Left forelimb (tissue), 1 donor: ENCODE data around the gene KIF1A.

Source experiments
- DNase-seq: peaks from one replicate; pipeline ENCODE4 v3.0.0-alpha.2; 2018; ENCODE audit warnings: low spot score

KIF1A gene

DNA sequence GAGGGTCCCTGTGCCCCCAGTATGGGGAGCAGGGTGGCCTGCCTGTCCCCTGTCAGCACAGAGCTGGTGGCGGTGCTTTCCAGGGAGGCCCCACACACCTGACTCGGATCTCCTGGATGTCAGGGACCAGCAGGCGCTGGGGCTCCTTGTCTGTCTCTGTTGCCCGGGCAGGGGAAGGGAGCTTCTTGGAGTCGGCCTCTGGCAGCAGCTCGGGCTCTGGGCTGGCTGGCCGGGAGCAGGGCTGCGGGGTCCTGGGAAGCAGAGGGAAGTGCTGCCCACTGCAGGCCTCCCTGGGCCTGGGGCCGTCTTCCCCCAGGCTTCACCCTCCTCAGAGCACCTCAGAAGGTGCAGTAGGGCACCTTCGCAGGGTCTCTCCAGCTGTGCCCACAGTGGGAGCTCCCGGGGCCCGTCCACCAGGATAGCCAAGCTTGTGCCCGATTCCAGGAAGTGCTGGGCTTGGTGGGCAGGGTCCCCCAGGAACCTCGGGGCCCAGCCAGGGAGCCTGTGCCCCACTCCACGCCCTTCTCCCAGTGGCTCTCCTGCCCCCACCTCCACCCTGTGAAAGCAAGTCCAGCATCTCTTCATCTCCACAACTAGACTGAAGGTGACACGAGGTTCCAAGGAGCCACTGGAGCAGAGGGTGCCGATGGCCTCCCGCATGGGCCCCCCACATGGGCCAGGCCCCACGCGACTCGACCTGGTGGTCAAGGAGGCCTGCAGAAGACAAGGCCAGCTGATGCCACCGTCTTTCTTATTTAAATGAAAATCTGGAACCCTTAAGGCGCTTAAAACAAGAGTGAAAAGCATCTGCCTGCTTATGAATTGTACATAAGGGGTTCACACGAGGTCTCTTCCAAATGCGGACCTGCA, 100.1 kb downstream of the KIF1A start:
- DNase-seq: no peak

DNA sequence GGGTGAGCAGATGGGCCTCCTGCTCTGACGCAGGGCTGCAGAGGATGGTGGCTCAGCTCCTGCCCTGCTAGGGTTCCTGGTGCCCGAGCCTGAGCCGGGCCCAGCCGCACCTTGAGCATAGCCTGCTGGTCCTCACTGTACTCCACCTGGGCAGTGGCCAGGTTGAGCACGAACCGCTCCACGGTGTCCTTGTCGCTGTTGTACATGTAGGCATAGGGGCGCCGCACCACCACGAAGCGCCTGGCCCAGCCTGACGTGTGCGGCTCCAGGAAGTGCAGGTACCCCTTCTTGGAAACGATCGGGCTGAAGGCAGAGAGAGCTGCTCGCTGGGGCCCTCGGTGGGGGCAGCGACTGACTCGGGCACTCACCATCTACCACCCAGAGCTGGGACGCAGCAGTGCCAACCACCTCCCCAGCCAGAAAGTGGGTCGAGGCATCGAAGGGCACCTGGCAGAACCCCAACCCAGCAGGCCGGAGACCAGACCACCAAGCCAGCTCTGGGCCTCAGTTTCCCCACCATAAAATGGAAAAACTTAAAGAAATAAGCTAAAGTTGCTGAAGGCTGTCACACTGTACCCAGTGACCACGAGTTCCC, 101.0 kb downstream of the KIF1A start:
- DNase-seq: no peak

DNA sequence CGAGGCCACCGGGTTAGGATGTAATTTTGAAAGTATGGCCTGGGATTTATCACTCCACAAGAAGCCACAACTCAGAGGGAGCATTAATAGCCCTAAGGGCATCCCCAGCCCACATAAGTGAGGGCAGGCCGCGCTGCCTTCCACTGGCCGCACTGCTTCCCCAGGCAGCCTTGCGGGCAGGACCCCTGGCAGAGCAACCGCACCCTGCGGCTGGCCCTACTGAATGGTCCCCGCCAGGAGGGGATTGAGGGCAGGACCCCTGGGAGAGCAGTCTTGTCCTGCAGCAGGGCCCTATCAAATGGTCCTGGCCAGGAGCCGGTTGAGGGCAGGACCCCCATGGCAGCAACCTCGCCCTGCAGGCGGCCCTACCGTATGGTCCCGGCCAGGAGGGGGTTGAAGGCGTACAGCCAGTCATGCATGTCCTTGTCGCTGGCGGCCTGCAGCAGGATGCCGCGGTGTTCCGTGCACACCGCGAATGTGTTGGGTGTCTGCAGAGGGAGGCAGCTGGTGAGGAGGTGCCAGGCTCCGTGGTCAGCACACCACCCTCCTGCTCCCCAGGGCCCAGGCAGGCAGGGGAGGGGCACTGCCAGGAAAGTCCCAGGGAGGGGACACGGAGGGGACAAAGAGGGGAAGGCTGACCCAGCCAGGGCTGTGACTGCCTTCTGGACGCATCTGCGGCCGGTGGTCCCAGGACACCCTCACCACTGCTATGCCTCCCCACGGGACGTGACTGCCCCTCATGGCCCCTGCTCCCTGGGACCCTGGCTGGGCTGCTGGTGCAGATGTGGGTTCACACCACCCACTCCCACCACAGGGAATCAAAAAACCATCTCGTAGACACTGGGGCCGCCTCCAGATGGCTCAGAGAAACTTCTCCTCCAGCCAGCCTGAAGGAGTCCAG, 102.1 kb downstream of the KIF1A start:
- no peak for DNase-seq

DNA sequence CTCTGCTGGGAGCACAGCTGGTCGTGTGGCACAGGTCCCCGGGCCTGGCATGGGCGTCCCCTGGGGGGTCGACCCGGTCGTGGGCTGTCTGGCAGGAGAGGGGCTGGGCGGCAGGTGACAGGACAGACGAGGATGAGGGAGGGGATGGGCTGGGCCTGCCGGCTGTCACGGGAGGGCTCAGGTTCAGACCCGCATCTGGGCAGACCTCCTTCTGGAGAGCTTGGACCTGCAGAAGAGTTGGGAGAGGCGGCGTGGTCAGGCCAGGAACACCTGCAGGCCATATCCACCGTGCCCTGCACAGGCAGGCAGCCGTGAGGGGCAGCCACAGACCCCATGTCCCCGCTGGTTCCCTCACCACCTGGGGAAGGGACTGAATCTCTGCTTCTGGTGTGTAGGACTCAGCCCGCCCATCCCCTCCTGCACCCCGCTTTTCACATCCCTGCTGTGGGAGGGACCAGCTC, 102.8 kb downstream of the KIF1A start:
- no peak for DNase-seq

DNA sequence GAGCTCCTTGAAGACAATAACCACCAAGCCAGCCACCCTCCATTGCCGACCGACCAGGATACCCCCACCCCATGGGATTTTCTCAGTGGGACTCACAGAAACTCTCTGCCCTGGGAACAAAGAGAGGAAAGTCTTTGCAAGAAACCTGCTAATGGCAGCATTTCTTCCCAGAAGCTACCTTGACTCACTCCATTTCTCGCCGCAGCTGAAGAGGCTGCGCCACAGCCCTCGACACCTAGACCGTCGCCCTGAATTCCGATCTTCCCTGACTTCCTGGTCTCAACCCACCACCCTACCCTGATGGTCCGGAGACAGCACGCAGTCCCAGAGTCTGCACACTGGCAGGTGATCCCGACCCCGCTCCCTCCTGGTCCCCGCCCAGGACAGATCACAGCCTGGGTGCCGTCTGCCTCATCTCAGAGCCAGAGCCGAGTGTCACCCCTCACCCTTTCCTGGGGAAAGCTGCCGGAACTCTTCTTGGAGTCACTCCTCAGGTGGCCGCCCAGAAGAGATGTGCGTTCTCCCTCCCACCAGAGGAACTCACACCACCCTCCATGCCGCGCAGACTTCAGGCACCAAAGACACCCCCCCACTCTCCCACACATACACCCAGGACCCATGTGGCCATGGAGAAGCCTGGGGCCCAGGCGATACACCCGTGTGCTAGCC, 103.8 kb downstream of the KIF1A start:
- no peak for DNase-seq

DNA sequence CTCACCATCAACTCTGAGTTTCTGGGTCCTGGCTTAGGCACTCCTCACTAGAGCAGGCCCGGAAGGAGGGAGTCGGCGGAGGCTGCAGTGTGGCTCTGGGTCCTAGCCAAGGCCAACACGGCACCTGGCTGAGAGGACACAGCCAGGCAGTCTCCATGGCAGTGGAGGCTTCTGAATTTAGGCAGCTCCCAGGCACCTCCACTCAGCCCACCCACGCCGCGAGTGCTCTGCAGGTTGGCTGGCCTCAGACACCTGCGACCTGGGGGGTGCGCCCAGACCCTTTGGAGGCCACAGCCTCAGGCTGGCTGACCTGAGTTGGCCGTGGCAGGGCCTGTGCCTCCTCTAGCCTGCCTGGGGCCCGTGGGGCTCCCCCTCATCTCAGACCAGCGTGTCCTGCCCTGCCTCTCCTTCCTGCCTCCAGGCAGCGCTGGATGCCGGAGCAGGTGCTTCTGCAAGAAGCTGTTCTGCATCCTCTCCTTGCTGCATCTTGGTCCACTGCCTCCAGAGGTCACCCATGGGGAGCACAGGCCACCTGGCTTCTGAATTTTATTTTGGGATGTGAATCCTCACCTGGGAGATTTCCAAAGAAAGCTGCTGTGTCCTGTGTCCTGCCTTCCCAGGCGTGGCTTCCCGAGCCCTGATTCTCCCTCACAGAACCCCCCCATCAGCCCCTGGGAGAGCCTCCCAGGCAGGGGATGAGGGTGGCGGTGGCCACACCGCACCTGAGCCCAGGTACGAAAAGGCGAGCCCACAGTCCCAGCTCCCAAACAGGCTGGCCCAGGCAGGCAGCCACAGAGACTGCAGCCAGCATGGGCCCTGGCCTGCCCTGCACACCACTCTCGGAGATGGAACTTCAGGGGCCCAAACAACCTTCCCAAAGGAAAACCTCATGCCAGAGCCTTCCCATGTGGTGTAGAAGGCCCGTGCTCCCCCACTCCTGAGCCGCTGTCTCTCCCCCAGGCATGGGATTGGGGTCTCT, 105.0 kb downstream of the KIF1A start:
- DNase-seq: no peak

DNA sequence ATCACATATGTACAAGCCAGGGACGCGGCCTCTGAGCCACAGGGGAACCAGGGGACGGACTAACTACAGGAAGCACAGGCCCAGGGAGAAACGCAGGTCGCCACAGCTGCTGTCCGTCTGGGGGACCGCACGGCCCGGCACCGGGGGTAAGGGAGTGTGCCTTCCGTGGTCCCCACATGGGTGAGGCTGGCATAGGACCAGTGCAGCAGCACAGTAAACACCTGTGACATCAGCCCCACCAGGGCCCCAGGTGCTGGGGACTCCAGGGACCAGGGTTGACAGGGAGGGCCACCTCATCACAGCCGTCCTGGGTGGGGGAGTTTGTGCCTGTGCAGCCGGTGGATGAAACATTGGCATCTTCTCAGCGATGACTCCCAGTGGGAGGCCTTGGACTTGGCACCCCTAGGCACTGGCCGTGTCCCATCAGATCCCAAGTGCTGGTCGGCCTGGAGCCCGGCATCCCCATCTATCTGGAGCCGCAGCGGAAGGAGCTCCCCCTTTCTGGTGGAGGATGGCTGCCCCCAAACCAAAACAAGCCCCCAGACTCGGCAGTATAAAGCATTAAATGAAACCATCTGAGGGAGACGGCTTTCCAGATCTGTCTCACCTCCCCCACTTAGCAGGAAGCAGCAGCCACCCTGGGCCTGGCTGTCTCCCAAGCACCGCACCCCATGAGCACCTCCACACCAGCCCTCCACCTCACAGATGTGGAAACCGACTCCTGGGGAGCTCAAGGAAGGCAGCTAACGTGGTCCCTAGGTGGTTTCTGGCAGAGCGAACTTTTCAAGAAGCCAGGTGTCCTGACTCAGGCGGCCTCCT, 105.9 kb downstream of the KIF1A start:
- no peak for DNase-seq

DNA sequence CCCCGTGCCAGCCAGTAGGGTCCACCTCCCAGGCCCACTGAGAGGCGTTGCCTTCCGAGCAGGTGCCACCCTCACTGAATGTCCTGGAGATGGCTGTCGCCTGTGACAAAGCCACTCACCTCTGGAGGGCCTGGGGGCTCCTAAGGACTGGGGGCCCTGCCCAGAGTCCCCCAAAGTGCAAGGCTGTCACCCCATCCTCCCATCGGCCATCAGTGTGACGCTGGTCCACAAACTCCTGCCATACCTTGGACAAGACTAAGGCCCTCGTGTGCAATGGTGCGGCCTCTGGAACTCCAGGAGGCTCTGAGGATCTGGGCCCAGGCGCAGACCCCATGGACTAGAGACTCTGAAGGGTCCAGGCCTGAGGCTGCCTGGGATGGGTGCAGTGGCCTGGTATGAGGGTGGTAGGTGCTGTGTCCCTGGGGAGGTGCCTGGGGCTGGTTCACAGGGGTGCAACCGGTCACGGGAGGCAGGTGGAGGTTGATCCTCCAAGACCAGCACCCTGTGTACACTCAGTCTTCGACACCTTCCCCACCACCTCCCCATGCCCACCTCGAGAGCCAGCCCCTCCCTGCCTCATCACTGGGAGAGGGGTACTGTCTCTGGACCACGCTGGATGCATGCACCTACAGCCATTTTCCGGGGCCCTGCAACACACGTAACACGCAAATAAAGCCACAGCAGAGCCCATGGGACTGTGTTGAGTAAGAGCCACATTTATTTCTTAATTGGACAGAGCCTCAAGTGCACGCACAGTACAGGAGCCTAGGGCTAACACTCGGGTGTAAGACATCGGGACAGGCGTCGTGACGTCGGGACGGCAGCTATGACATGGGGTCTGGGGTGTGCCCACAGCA, 106.7 kb downstream of the KIF1A start:
- DNase-seq: no peak

DNA sequence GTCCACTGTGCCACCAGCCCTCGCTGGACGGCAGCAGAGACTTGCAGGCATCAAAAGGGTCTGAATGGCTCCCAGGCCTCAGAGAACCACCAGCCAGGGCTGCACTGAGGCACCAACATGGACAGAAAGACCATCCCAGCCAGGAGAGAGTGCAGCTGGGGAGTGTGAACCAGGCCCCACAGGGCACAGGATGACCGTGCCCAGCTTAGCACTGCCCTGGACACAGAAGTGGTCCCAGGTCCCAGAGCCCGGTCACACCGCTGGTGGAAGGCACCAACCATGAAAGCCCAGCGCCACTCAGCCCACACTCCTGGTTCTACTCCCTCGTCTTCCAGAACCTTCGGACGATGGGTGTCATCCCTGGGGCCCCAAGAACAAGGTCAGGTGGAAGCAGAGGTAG, 107.9 kb downstream of the KIF1A start:
- DNase-seq: no peak

DNA sequence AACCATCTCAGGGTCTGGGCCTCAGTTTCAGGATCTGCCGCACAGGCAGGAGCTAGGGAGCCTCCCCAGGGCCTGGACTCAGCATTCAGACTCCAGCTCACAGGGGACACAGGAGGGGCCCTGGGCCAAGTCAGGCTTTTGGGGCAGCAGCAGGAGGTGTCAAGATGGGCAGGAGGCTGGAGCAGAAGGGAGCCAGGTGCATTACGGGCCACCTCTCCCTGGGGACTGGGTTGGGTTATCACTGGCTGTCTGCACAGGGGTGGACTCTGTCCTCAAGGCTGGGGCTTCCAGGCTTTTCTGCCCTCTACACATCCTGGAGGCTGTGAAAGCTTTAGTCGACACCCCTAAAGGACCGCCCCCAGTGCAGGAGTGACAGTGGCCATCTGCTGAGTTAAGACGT, 108.3 kb downstream of the KIF1A start:
- DNase-seq: no peak

DNA sequence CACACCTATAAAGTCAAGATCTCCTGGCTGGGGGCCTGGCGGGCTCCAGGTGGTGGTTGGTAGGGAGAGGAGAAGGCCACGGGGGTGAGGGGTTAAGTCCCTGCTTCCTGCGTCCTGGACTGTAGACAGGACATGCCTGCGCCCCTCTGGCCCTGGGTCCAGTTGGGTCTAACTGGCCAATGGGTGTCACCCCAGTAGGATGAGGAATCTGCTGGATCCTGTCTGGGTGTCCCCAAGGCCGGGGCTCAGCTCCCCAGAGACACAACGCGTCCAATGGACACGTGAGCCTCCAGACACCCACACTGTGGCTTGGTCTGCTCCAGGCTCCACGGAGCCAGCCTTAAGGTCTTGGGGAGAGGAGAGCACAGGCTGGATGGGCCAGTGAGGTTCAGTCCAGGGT, 108.7 kb downstream of the KIF1A start:
- DNase-seq: no peak

DNA sequence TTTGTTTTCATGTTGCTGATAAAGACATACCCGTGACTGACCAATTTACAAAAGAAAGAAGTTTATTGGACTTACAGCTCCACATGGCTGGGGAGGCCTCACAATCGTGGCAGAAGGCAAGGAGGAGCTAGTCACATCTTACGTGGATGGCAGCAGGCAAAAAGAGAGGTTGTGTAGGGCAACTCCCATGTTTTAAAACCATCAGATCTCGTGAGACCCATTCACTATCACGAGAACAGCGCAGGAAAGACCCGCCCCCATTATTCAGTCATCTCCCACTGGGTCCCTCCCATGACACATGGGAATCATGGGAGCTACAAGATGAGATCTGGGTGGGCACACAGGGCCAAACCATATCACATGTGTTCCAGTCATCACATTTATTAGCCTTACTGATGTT, 111.6 kb downstream of the KIF1A start:
- no peak for DNase-seq

DNA sequence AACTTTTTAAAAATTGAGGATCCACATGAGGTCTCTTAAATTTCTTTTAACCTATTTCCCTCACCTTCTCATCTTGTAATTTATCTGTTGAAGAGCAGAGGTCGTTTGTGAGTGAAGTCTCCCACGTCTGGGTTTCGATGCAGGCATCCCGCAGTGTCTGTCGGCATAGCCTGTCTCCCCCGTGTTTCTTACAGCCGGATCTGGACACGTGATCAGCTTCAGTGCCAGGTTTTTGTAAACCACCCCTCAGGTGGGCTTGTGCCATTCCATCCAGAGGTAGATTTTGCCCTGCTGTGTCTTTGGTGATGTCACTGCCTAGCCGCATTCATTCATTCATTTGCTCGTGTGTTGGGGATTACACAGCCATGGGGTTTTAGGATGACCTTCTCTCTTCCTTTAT, 112.2 kb downstream of the KIF1A start:
- DNase-seq: no peak

DNA sequence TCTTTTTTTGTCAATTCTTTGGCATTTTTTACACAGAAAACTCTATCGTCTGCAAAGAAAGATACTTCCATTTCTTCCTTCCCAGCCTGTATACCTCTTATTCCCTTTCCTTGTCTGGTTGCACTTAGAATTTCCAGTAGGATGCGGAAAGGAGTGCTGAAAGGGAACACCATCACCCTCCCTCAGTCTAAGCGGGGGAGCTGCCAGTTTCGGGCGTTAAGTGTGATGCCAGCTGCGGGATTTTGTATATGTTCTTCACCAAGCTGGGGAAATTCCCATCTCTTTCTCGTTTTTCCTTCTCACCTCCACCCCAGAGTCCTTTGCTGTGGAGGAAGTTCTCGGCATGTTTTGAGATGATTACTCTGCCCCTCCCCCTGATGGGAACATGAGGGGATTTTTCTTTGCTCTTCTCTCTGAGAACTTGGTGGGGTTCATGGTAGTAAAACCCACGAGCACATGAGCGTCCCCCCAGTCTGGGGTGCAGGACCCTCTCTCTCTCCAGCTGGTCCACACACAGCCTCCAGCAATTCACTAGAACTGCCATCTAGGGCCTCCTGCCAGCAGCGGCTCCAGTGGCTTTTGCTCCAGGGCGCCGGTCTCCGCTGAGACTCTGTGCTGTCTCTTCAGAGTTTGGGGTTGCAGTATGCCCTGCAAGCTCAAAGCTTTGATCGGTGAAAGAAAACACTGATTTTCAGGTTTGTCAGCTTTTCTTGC, 112.8 kb downstream of the KIF1A start:
- no peak for DNase-seq

DNA sequence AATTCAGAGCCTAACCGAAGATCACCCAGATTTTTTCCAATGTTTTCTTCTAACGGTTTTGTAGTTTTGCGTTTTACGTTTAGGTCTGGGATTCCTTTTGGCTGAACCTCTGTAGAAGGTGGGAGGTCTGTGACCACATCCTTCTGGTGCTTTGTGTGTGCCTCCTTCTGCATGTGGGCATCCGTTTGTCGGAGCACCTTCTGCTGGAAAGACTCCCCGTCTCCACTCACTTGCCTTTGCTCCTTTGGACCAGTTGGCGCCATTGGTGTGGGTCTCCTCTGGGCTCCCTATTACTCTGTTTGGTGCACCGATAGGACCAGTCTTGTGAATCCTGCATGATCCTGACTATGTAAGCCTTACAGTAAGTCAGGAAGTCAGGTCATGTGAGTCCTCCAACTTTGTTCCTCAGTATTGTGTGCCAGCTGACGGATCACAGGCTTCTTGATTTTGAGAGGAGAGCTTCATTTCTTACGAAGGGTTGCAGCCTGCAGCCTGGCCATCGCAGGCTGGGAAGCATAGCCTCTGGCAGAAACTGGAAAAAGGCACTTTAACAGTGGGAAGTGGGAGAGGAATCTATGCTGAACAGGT, 114.7 kb downstream of the KIF1A start:
- no peak for DNase-seq

DNA sequence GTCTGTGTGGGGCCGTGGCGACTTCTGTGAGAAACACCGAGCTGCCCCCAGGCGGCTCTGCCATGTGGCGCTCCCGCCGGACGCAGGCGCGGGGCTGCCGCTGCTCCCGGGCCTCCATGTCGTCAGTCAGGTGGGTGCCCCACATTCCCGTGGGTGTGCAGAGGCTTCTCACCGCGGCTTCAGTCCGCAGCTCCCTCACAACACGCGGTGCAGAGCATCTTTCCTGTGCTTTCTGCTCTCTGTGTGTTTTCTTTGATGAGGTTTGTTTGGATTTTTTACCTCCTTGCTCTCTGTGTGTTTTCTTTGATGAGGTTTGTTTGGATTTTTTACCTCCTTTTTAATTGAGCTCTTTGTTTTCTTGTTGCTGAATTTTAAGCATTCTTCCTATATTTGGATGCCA, 115.4 kb downstream of the KIF1A start:
- DNase-seq: no peak

DNA sequence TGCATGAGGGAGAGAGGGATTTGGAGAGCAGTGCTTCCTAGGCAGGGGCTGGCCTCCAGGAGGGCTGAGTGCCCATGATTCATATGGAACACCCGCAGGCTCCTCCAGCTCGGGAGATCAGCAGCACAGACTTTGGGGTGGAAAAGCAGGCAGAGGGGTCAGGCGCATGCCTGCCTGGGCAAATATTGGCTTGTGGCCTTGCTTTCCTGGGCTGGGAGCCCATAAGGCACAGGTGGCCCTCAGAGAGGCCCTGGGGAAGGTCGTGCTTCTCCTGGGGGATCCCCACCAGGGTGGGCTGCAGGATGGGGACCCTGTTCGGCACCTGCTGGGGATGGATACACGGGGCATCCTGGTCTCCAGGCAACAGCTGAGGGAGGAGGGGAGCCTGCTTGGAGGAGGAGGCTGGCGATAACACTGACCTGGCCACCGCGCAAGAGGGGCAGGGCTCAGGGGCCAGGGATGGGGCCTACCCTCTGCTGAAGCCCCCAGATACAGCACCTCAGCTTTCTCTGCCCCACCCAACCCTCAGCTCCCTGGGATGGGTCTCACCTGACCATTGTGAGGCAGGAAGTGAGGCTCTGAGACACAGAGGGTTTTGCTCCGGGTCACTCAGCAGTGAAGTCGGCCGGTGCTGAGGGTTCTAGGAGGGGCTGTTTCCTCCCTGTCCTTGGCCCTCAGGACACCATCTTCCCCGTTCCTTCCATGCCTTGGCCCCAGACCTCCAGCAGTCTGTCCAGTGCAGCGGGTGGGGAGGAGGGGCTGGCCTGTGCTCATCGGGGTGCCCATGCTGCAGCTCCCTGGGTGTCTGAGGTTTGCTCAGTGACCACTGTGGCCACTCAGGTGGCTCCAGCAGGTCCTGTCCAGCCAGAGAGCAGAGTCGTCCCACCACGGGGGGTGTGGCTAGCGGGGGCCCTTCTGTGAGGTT, 116.3 kb downstream of the KIF1A start:
- no peak for DNase-seq
